GM18867 (cell line): ENCODE measurements around the gene IFI27.

Experiments used
- ATAC-seq: cut with Tn5 transposase; IDR thresholded peaks from one replicate; pipeline ENCODE4 v1.9.1; 2021; ENCODE audit warnings: mild to moderate bottlenecking, moderate library complexity; ENCODE audit not compliant: unreplicated experiment

Gene IFI27

GRCh38 chr14:94124582-94125377 is 14.2 kb downstream of the IFI27 start:
- ATAC-seq, result no peak

GRCh38 chr14:94125659-94126418 is 15.3 kb downstream of the IFI27 start:
- no peak for ATAC-seq

- ATAC-seq, result no peak
Measured at GRCh38 chr14:94126419-94126677, 15.8 kb downstream of the IFI27 start.

- no peak for ATAC-seq
Measured at GRCh38 chr14:94126800-94127199, 16.3 kb downstream of the IFI27 start.

- ATAC-seq, result no peak
Measured at GRCh38 chr14:94127330-94127729, 16.8 kb downstream of the IFI27 start.

GRCh38 chr14:94128216-94128839 is 17.8 kb downstream of the IFI27 start:
- ATAC-seq, result no peak

- ATAC-seq, result peak; percentile 93
Measured at GRCh38 chr14:94129111-94129757, 18.7 kb downstream of the IFI27 start, which contains the start of gene IFI27L2. TSS of gene IFI27L2 (minus strand) at chr14:94129604. CDS start at chr14:94129564, 40 bp downstream.

- peak; percentile 31 for ATAC-seq
Measured at GRCh38 chr14:94129758-94130414, 19.4 kb downstream of the IFI27 start.

- peak; percentile 38 for ATAC-seq
Measured at GRCh38 chr14:94132285-94132887, 21.9 kb downstream of the IFI27 start.

- no peak for ATAC-seq
Measured at GRCh38 chr14:94135476-94135875, 24.9 kb downstream of the IFI27 start.

GRCh38 chr14:94136575-94137331 is 26.2 kb downstream of the IFI27 start:
- ATAC-seq, result peak; percentile 68

- no peak for ATAC-seq
Measured at GRCh38 chr14:94138251-94138650, 27.7 kb downstream of the IFI27 start.

GRCh38 chr14:94139006-94139405 is 28.5 kb downstream of the IFI27 start:
- ATAC-seq, result no peak

- no peak for ATAC-seq
Measured at GRCh38 chr14:94139421-94139820, 28.9 kb downstream of the IFI27 start.

GRCh38 chr14:94142247-94142646 is 31.7 kb downstream of the IFI27 start:
- no peak for ATAC-seq

- ATAC-seq, result no peak
Measured at GRCh38 chr14:94142836-94143235, 32.3 kb downstream of the IFI27 start.

- ATAC-seq, result no peak
Measured at GRCh38 chr14:94143239-94143638, 32.7 kb downstream of the IFI27 start.

GRCh38 chr14:94143711-94144110 is 33.2 kb downstream of the IFI27 start:
- ATAC-seq, result no peak

- no peak for ATAC-seq
Measured at GRCh38 chr14:94144765-94145164, 34.2 kb downstream of the IFI27 start.
